Pancreas (tissue), 10 donors: ENCODE measurements around the gene TUBB4B. TPM values are rescaled to one million over a fixed set of nuclear protein-coding genes. Genes with fewer than 3 reads are reported as not detected.

Source experiments
- ATAC-seq, 4 donors: fragments of 200-7000 bp; cut with Tn5 transposase; one replicate each; pipeline versions ENCODE4 v1.8.0 to v1.9.1; 2020; ENCODE audit warnings: mild to moderate bottlenecking in 4 of 4, moderate library complexity in 4 of 4
- DNase-seq, 6 donors: peaks; one replicate each; pipeline ENCODE4 v3.0.0-alpha.2; 2020
- FAIRE-seq: peaks from 2 replicates; lab custom pipeline; 2012; peaks lifted over from hg19 to GRCh38; lab: Jason Lieb, UNC
- H3K27ac ChIP-seq, 4 donors: fragments of 200-600 bp; sonication (generic); 1 replicate in 3 of 4; 2 replicates in 1 of 4; pipeline versions ENCODE4 v1.5.0 to v1.8.0; 2020
- H3K27me3 ChIP-seq, 4 donors: fragments of 200-600 bp; one replicate each; pipeline ENCODE4 v1.8.0; 2021
- H3K36me3 ChIP-seq, 3 donors: fragments of 200-600 bp; sonication (generic) in 1 of 3; one replicate each; pipeline versions ENCODE4 v1.5.0 to v1.8.0; 2020 to 2021
- H3K4me1 ChIP-seq, 3 donors: fragments of 200-600 bp; one replicate each; pipeline ENCODE4 v1.8.0; 2021
- H3K4me3 ChIP-seq, 4 donors: fragments of 200-600 bp; sonication (generic) in 2 of 4; one replicate each; pipeline versions ENCODE4 v1.5.0 to v1.8.0; 2020 to 2021
- H3K9me3 ChIP-seq, 4 donors: fragments of 200-600 bp; one replicate each; pipeline ENCODE4 v1.8.0; 2021
- CTCF ChIP-seq, 4 donors: fragments of 200-600 bp; sonication (generic) in 3 of 4; IDR thresholded peaks; one replicate each; pipeline versions ENCODE4 v1.5.0 to v1.8.0; 2021; ENCODE audit warnings: antibody characterized with exemption in 4 of 4
- whole genome bisulfite sequencing, 2 donors: extraction: QIAGEN DNeasy Blood & Tissue Kit; methylation state at CpG; one replicate each; pipeline ENCODE4 v1.1.7; 2013; 5-methylcytosine and 5-hydroxymethylcytosine counted together
- intact Hi-C, 3 donors: fragments of 100-400 bp; cut with DNase I; formaldehyde crosslinking; loops; one replicate each; pipeline versions ENCODE4 v1.11.1 to v1.14.2; 2022
- polyA plus RNA-seq, 2 donors: library from polyadenylated mRNA; stranded (reverse); fragments of 200-250 nt; gene quantifications; one replicate each; pipeline ENCODE4 v1.2.3, GENCODE V29; 2013
- total RNA-seq, 6 donors: library from RNA; stranded (reverse); fragmentation: NEBNext Ultra II Directional in 4 of 6; extraction: Animal tissue kit (Norgen Biotek cat#: 25700) in 4 of 6; gene quantifications; one replicate each; pipeline versions ENCODE4 v1.2.1 to v1.2.4, GENCODE V29; 2021 to 2023
- donor health status: healthy with polysubstance abuse.
- donor health status: DM: no; HTN: no; CAD: no; lungs with moderate emphysema.
- donor health status: DM: no; HTN: no; CAD: no.
- donor health status: control.
- donor health status: control.
- donor health status: Bipolar disorder and iron deficiency.
- donor health status: DM: yes; HTN: yes; CAD: no.
- donor health status: DM: no; HTN: no; CAD: no.
- donor health status: DM: no; HTN: no; CAD: no.
- donor health status: DM: yes; HTN: yes; CAD: no.

TUBB4B gene
- total and polyA plus RNA-seq, 8 donors, result 40.9 to 143 (median 72.8) TPM

- TF ChIP-seq CTCF (IDR thresholded peaks at IDR 0.05), result no peak
- WGBS, 2 donors, result 17 to 20% methylated on average over 19 of the region's 19 CpGs
- Histone ChIP-seq H3K27ac (peak overlapping the region; percentile 78 to 90 (median 83)), H3K4me3 (peak overlapping the region; percentile 48 to 80 (median 60)), H3K36me3 (no peaks in the 10 kb centered on the region), H3K27me3 (no peaks in the 10 kb centered on the region), H3K9me3 (no peaks in the 10 kb centered on the region), H3K4me1 (peaks cover 13 to 35% (median 27%) of the 10 kb centered on the region in 3 donors)
- DNase-seq (peak in 5 of 6 donors; percentile 86 to 96 (median 91)), ATAC-seq (peak; percentile 35 to 59 (median 51)), FAIRE-seq (no peak)
- intact Hi-C loops, result no loop called here
Measured at GRCh38 chr9:137198051-137198901, 42.8 kb upstream of the TUBB4B start.

- WGBS, 2 donors, result 17 to 23% methylated on average over 11 of the region's 11 CpGs
- ATAC-seq, result peak; percentile 2 to 29 (median 11)
- intact Hi-C loops, result no loop called here
- DNase-seq, result peak in 4 of 6 donors; percentile 77 to 85 (median 81)
- peak overlapping the region; percentile 48 to 80 (median 60) for H3K4me3 ChIP-seq
- H3K4me1 ChIP-seq, result peaks cover 14 to 36% (median 21%) of the 10 kb centered on the region in 3 donors
- peak overlapping the region; percentile 78 to 90 (median 83) for H3K27ac ChIP-seq
- no peaks in the 10 kb centered on the region for H3K27me3 ChIP-seq
- no peak for FAIRE-seq
- no peaks in the 10 kb centered on the region for H3K36me3 ChIP-seq
- TF ChIP-seq CTCF (IDR thresholded peaks at IDR 0.05), result no peak
- no peaks in the 10 kb centered on the region for H3K9me3 ChIP-seq
Measured at GRCh38 chr9:137198902-137199283, 42.2 kb upstream of the TUBB4B start.

GRCh38 chr9:137199411-137200121 is 41.5 kb upstream of the TUBB4B start:
- Histone ChIP-seq H3K4me3 (peak overlapping the region; percentile 48 to 80 (median 60)), H3K4me1 (peaks cover 14 to 36% (median 21%) of the 10 kb centered on the region in 3 donors), H3K27me3 (no peaks in the 10 kb centered on the region), H3K36me3 (no peaks in the 10 kb centered on the region), H3K27ac (peak overlapping the region; percentile 78 to 90 (median 83)), H3K9me3 (no peaks in the 10 kb centered on the region)
- intact Hi-C loops, result no loop called here
- ATAC-seq (no peak), DNase-seq (peak in 3 of 6 donors; percentile 45 to 89 (median 50)), FAIRE-seq (no peak)
- WGBS, 2 donors, result 4 to 5% methylated on average over 29 to 51 of the region's 51 CpGs
- no peak for TF ChIP-seq CTCF (IDR thresholded peaks at IDR 0.05)

GRCh38 chr9:137200311-137201204 is 40.5 kb upstream of the TUBB4B start, which contains the start of gene TPRN:
TSS of gene TPRN (minus strand) at chr9:137200741. CDS start at chr9:137200711, 30 bp downstream.
- WGBS, 2 donors, result 0 to 1% methylated on average over 72 to 118 of the region's 118 CpGs
- no peaks in the 10 kb centered on the region for H3K27me3 ChIP-seq
- no peaks in the 10 kb centered on the region for H3K36me3 ChIP-seq
- no peak for TF ChIP-seq CTCF (IDR thresholded peaks at IDR 0.05)
- peak within 1 kb of the TSS; percentile 83 to 90 (median 85) for H3K27ac ChIP-seq
- peak within 1 kb of the TSS; percentile 48 to 80 (median 60) for H3K4me3 ChIP-seq
- peak; percentile 98 to 100 (median 100) for DNase-seq
- ATAC-seq, result peak; percentile 75 to 89 (median 80)
- H3K9me3 ChIP-seq, result no peaks in the 10 kb centered on the region
- FAIRE-seq, result peak; percentile 20
- peaks cover 12 to 33% (median 15%) of the 10 kb centered on the region in 3 donors for H3K4me1 ChIP-seq
- intact Hi-C loops, result no loop called here
